Testis (tissue), 3 donors: ENCODE results near the gene AAK1. TPM values are rescaled to one million over a fixed set of nuclear protein-coding genes. Genes with fewer than 3 reads are reported as not detected.

Experiments used
- DNase-seq: peaks from one replicate; pipeline ENCODE4 v3.0.0-alpha.2; 2019
- H3K27ac ChIP-seq, 2 donors: fragments of 200-600 bp; sonication (generic); one replicate each; pipeline ENCODE4 v1.5.1; 2019
- H3K27me3 ChIP-seq: fragments of 200-600 bp; sonication (generic); one replicate; pipeline ENCODE4 v1.5.1; 2019
- H3K36me3 ChIP-seq: fragments of 200-600 bp; sonication (generic); one replicate; pipeline ENCODE4 v1.5.1; 2017; ENCODE audit warnings: low read depth; ENCODE audit errors: missing control alignments
- H3K4me1 ChIP-seq: fragments of 200-600 bp; sonication (generic); one replicate; pipeline ENCODE4 v1.5.1; 2019
- H3K4me3 ChIP-seq, 2 donors: fragments of 200-600 bp; sonication (generic); one replicate each; pipeline ENCODE4 v1.5.1; 2017 to 2019
- H3K9me3 ChIP-seq: fragments of 200-600 bp; sonication (generic); one replicate; pipeline ENCODE4 v1.5.1; 2017
- CTCF ChIP-seq, 3 experiments: fragments of 450-650 bp in 2 of 3; fragments of 200-600 bp in 1 of 3; sonication (generic) in 1 of 3; IDR thresholded peaks; one replicate each; pipeline ENCODE4 v1.5.1; 2016 to 2019; ENCODE audit warnings: antibody characterized with exemption in 3 of 3, mild to moderate bottlenecking in 2 of 3, moderate library complexity in 1 of 3
- POLR2A ChIP-seq: fragments of 450-650 bp; IDR thresholded peaks from one replicate; pipeline ENCODE4 v1.6.1; 2017; ENCODE audit warnings: antibody characterized with exemption, mild to moderate bottlenecking, moderate library complexity
- WGBS, 2 donors: methylation state at CpG; one replicate each; pipeline ENCODE4 v1.1.5; 2018; 5-methylcytosine and 5-hydroxymethylcytosine counted together
- intact Hi-C: fragments of 100-400 bp; cut with DNase I; formaldehyde crosslinking; loops from one replicate; pipeline ENCODE4 v1.15.1; 2023; ENCODE audit warnings: low total_unique reads
- polyA plus RNA-seq: library from polyadenylated mRNA; stranded (reverse); fragments of 350-450 nt; fragmentation: Illumina TruSeq; extraction: RNeasy Lipid Tissue Mini Kit (QIAGEN cat#74804); gene quantifications from one replicate; pipeline ENCODE4 v1.2.3, GENCODE V29; 2014; ENCODE audit warnings: low read depth, low replicate concordance; ENCODE audit not compliant: insufficient read depth
- total RNA-seq, 2 donors: library from RNA; depleted of rRNA; stranded (reverse); fragments of >200 nt; gene quantifications; one replicate each; pipeline ENCODE4 v1.2.3, GENCODE V29; 2016

Gene AAK1
- total and polyA plus RNA-seq, 3 donors from 2014 or later, result 20.3 to 62.1 (median 47.9) TPM

- Histone ChIP-seq H3K36me3 (no peaks in the 10 kb centered on the region), H3K27ac (no peak overlapping the region), H3K4me1 (no peaks in the 10 kb centered on the region), H3K4me3 (no peak overlapping the region), H3K27me3 (no peaks in the 10 kb centered on the region), H3K9me3 (no peaks in the 10 kb centered on the region)
- intact Hi-C loops, result no loop called here
- WGBS, 2 donors, result 79 to 93% methylated on average over 3 of the region's 3 CpGs
- no peak for DNase-seq
- no peak for TF ChIP-seq CTCF (IDR thresholded peaks at IDR 0.05)
- TF ChIP-seq POLR2A, result no peak
Measured at GRCh38 chr2:69499242-69499641, 144.3 kb downstream of the AAK1 start.

GRCh38 chr2:69495861-69496260 is 147.7 kb downstream of the AAK1 start:
- no peaks in the 10 kb centered on the region for H3K27me3 ChIP-seq
- H3K4me3 ChIP-seq, result no peak overlapping the region
- no peak for DNase-seq
- WGBS, 2 donors, result 92 to 94% methylated on average over 3 of the region's 3 CpGs
- no peaks in the 10 kb centered on the region for H3K4me1 ChIP-seq
- intact Hi-C loops, result no loop called here
- H3K36me3 ChIP-seq, result no peaks in the 10 kb centered on the region
- H3K9me3 ChIP-seq, result no peaks in the 10 kb centered on the region
- no peak overlapping the region for H3K27ac ChIP-seq
- TF ChIP-seq CTCF (IDR thresholded peaks at IDR 0.05), result no peak
- TF ChIP-seq POLR2A, result no peak

DNA sequence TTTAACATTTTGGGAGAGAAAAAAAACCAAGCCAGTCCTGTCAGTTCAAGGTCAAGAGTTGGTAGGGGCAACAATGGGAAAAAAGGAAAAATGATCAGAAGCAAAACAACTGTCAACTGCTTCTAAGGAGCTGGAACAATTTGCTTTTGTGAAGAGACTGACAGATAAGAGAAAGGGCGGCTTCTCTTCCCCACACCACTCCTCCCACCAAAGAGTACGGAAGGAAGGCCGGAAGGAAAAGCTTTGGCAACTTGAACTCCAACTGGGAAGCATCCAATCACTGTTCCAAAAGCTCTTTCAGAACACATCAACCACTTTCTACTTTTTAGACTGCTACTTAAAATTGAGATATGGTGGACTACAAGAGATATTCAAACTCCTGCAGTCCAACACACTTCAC is 148.5 kb downstream of the AAK1 start:
- TF ChIP-seq POLR2A, result no peak
- no peak for TF ChIP-seq CTCF (IDR thresholded peaks at IDR 0.05)
- no peak for DNase-seq
- WGBS, 2 donors, result 49 to 64% methylated on average over 3 of the region's 3 CpGs

DNA sequence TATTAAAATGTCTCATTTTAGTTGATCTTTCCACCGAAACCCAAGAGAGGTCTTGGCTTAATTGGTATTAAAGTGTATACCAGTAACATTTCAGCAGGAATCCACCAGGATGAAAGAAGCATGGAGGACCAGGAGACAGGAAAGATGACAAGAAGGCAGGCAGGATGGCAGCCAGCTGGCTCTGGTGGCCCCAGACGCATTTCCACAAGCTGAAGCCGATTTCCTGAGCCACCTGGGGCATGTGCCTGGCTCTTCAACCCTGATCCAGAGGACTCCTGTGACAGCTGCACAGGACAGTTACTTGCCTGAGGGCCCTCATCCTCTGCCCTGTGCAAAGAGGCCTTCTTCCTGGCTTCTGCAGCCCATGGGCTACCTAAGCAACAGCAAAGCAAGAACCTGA is 149.4 kb downstream of the AAK1 start:
- H3K27ac ChIP-seq, result no peak overlapping the region
- TF ChIP-seq POLR2A (no peak), CTCF (IDR thresholded peaks at IDR 0.05) (no peak)
- H3K36me3 ChIP-seq, result no peaks in the 10 kb centered on the region
- DNase-seq, result no peak
- H3K9me3 ChIP-seq, result no peaks in the 10 kb centered on the region
- no peak overlapping the region for H3K4me3 ChIP-seq
- intact Hi-C loops, result no loop called here
- WGBS, 2 donors, result 91 to 95% methylated on average over 3 of the region's 3 CpGs
- no peaks in the 10 kb centered on the region for H3K4me1 ChIP-seq
- H3K27me3 ChIP-seq, result no peaks in the 10 kb centered on the region

More for the DNA sequence above, 148.5 kb downstream of the AAK1 start:
- Histone ChIP-seq H3K4me3 (no peak overlapping the region), H3K27me3 (no peaks in the 10 kb centered on the region), H3K4me1 (no peaks in the 10 kb centered on the region), H3K27ac (no peak overlapping the region), H3K36me3 (no peaks in the 10 kb centered on the region), H3K9me3 (no peaks in the 10 kb centered on the region)
- intact Hi-C loops, result no loop called here

GRCh38 chr2:69493268-69493667 is 150.3 kb downstream of the AAK1 start:
- Histone ChIP-seq H3K4me1 (no peaks in the 10 kb centered on the region), H3K27ac (no peak overlapping the region), H3K27me3 (no peaks in the 10 kb centered on the region), H3K36me3 (no peaks in the 10 kb centered on the region), H3K9me3 (no peaks in the 10 kb centered on the region), H3K4me3 (no peak overlapping the region)
- intact Hi-C loops, result no loop called here
- TF ChIP-seq POLR2A (no peak), CTCF (IDR thresholded peaks at IDR 0.05) (no peak)
- DNase-seq, result peak; percentile 20
- 61 to 76% methylated on average over 6 of the region's 6 CpGs for WGBS, 2 donors
